Measurements from ENCODE around the gene PTPN6.

Gene PTPN6

DNA sequence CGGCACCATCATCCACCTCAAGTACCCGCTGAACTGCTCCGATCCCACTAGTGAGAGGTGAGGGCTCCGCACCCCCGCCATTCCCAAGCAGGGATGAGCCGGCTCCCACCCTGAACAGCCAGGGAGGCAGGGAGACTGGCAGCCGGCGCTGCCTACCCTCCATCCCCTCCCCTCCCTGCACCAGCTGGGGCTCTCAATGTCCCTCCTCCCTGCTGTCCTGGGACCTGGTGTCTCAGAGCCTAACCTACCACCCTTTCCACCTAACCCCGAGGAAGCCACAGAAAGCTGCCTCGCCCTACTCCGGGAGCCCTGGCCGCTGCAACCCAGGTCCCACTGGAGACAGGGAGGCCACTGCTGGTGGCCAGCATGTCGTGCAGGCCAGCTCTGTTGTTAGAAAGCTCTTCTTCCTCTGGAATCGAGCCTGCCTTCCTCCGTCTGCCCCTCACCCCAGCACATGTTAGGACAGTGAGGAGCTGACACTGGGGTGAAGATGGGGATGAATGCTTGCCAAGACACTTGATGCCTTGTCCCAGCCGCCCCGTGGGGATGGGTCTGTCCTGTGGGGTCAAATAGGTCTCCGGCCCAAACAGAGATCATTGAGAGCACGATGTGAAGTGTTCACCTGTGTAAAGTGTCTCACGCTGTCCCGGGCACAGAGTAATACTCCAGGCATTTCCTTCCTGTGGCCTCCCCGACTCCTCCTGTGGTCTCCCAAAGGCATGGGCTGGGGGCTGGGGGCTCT, 1.1 kb downstream of the PTPN6 start:
- TF ChIP-seq GATA1 (IDR thresholded peaks at IDR 0.05; ENCODE audit: low read depth, low read length) (no peak), POLR2A (IDR thresholded peaks at IDR 0.05; ENCODE audit: low read length) (peak; percentile 42)
- DNase-seq: no peak

DNA sequence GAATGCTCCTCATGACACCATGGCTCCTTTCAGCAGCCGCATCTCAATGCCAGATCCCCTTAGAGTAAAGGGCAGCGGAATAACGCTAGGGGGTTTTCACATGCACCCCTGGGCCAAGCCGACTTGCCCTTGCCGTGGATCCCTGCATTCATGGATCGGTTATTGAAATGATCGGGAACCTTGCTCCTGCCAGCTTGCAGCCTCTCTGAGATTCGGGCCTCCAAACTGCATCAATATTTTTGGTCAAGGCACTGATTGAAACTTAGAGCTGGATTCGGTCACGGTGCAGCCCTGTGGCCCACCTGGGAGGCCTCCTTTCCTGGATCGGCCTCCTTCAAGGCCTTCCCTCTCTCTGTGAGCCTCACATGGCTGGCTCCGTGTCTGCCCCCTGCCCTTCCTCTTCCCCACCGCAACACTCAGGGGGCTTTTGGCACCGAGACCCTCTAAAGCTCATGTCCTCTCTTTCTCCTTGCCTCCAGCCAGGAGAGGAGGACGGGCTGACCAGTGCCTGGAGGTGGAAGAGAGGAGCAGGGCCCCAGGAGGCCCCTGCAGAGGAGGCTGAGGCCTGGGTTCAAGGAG, 1.8 kb downstream of the PTPN6 start:
- TF ChIP-seq GATA1 (IDR thresholded peaks at IDR 0.05; ENCODE audit: low read depth, low read length) (no peak), POLR2A (IDR thresholded peaks at IDR 0.05; ENCODE audit: low read length) (no peak)
- no peak for DNase-seq

DNA sequence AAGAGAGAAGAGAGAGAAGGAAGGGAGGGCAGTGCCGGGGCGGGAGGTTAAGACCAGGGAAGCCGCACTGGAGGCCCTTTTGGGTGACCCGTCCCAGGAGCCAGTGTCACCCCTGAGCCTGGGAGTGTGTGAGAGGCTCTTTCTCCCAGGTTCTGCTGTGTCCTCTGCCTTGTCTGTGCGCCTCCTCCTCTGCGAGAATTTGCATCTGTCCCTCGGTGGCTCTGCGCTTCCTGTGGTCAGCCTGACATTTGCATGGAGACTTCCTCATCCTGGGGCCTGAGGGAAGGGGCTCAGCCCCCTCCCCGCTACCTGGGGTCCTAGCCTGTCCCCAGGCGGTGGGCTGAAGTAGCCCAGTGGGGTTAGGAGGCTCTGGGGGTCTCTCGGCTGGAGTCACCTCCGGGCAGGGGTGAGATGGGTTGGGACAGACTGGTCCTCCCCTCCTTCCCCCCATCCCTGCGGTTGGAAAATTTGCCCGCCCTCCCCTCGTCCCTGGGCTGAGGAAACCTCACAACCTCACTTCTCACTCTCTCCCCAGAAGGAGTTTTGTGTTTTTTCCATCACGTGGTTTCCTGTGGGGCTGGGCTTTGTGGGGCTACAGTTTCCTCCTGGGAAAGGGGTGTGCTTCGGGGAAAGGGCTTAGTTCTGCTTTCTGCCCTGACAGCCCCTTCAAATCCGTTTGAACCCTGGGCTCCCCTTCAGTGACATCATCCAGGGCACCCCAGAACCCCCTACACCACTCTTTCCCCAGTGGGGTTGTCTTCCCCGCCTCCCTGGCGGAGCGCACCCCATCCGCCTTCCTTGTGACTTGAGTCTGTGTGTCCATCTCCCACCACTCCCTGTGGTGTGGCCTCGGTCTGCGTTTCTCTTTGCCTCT, 2.5 kb downstream of the PTPN6 start:
- DNase-seq: no peak
- TF ChIP-seq GATA1 (IDR thresholded peaks at IDR 0.05; ENCODE audit: low read depth, low read length) (no peak), POLR2A (IDR thresholded peaks at IDR 0.05; ENCODE audit: low read length) (peak; percentile 61)

DNA sequence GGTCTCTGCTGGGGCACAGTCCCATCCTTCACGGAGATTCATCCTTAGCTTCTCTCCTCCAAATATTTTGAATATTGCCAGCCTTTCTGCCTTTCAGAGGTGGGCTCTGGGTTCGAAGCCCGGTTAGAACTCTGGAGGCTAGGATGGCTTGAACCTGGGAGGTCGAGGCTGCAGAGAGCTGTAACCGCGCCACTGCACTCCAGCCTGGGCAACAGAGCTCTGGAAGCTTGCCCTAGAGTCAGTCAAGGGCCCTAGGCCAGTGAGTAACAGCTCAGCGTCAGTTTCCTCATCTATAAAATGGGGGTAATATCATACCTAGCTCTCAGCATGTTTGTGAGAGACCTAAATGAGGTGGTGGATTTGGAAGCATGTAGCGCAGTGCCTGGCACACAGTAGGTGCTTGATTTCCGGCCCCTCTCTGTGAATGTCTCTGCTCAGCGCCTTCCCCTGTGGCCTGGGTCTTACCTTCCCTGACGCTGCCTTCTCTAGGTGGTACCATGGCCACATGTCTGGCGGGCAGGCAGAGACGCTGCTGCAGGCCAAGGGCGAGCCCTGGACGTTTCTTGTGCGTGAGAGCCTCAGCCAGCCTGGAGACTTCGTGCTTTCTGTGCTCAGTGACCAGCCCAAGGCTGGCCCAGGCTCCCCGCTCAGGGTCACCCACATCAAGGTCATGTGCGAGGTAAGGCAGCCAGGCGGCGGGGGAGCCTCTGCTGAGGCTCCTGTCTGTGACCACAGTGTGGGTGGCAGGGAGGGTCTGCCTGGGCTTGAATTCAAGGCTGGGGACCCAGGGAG, 3.4 kb downstream of the PTPN6 start:
- no peak for DNase-seq
- TF ChIP-seq GATA1 (IDR thresholded peaks at IDR 0.05; ENCODE audit: low read depth, low read length) (no peak), POLR2A (IDR thresholded peaks at IDR 0.05; ENCODE audit: low read length) (no peak)

DNA sequence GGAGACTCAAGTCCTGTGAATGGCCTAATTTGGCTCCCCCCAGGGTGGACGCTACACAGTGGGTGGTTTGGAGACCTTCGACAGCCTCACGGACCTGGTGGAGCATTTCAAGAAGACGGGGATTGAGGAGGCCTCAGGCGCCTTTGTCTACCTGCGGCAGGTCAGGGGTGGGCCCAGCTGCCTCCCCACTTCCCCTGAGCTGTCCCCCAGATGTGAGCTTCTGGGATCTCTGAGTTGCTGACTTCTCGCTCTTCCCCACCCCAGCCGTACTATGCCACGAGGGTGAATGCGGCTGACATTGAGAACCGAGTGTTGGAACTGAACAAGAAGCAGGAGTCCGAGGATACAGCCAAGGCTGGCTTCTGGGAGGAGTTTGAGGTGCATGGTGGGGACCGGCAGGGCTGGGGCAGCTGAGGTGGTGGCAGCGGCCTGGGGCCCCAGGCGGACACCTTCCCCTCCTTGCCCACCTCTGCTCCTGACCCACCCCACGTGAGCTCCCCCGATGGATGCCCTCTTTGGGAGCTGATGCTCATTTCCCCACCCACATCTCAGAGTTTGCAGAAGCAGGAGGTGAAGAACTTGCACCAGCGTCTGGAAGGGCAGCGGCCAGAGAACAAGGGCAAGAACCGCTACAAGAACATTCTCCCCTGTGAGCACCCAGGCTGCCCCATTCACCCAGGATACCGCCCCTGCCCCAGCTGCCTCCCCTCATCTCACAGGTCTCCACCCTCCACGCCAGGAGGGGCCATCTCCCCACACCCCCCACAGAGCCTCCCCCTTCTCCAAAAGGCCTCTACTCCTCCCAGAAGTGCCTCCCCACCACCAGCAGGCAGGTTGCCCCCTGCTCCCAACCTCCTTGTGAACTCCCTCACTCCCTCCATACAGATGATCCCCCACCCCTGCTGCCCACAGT, 4.2 kb downstream of the PTPN6 start:
- TF ChIP-seq GATA1 (IDR thresholded peaks at IDR 0.05; ENCODE audit: low read depth, low read length) (no peak), POLR2A (IDR thresholded peaks at IDR 0.05; ENCODE audit: low read length) (no peak)
- no peak for DNase-seq

DNA sequence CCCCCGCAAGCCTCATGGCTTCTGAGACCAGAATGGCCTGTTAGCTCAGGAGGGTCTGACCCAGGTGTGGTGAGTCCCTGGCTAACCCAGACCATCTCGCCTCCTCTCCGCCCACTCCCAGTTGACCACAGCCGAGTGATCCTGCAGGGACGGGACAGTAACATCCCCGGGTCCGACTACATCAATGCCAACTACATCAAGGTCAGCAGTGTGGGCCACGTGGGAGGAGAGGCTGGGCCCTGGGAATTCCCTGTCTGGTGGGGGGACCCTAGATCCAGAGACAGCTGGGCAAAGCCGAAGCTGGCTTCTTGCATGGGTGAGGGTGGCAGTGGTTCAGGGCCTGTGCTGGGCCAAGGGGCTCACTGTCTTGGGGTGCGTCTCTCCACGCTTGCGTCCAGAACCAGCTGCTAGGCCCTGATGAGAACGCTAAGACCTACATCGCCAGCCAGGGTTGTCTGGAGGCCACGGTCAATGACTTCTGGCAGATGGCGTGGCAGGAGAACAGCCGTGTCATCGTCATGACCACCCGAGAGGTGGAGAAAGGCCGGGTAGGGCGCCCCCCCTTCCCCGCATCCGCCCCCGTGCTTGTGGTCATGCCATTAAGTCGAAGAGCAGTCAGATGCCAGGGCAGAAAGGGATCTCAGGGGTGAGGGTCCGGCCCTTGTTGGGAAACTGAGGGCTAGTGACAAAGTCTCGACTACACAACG, 5.0 kb downstream of the PTPN6 start:
- no peak for DNase-seq
- TF ChIP-seq GATA1 (IDR thresholded peaks at IDR 0.05; ENCODE audit: low read depth, low read length) (no peak), POLR2A (IDR thresholded peaks at IDR 0.05; ENCODE audit: low read length) (peak; percentile 15)

DNA sequence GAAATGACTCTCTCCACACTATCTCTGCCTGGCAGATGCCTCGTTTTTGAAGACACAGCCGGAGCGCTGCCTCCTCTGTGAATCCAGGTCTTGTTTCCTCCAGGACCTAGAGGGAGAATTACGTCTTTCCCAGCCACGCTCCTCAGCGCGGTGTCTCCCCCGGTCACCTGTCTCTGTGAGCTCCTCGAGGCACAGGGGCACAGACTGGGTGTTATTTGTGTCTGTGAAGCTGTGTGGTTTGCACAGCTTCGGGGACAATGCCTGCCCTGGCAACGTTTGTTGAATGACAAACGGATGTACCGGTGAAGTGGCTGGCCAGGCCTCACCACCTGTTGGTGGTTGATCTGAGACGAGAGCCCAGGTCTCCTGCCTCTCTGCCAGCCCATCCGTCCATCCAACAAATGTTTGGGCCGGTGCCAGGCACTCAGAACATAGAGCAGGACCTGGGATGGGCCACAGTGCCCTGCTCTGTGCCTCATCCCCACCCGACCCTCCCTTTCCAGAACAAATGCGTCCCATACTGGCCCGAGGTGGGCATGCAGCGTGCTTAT, 6.1 kb downstream of the PTPN6 start:
- DNase-seq: no peak
- no peak for TF ChIP-seq GATA1 (IDR thresholded peaks at IDR 0.05; ENCODE audit: low read depth, low read length)
- no peak for TF ChIP-seq POLR2A (IDR thresholded peaks at IDR 0.05; ENCODE audit: low read length)

DNA sequence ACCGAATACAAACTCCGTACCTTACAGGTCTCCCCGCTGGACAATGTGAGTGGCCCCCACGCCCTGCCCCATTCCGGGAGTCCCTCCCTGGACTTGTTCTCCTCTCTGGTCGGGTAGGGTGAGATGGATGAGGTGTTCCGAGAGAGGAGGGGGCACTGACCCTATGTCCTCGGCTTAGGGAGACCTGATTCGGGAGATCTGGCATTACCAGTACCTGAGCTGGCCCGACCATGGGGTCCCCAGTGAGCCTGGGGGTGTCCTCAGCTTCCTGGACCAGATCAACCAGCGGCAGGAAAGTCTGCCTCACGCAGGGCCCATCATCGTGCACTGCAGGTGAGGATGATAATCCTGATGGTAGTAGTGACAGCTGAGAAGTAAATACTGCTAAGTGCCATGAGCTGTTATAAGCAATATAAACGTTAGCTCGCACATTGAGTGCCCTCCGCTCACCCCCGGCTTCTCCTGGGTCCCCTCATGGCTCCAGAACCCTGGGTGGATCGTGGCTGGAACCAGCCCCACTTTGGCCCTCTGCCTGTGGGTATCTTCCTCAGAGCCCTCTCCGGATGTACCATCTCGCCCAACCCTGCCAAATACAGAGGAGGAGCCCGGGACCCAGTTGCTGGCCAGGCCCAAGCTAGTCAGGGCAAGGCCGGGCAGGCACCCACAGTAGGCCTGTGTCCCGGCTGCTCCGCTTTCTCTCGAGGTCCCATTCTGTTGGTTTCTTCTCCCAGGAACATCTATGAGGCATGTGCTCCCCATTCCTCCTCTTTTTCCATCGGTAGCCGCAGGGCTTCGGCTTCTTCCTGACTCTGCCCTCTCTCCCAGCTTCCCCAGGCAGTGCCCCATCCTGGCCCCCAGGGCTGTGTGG, 6.8 kb downstream of the PTPN6 start:
- no peak for DNase-seq
- TF ChIP-seq GATA1 (IDR thresholded peaks at IDR 0.05; ENCODE audit: low read depth, low read length) (no peak), POLR2A (IDR thresholded peaks at IDR 0.05; ENCODE audit: low read length) (no peak)

DNA sequence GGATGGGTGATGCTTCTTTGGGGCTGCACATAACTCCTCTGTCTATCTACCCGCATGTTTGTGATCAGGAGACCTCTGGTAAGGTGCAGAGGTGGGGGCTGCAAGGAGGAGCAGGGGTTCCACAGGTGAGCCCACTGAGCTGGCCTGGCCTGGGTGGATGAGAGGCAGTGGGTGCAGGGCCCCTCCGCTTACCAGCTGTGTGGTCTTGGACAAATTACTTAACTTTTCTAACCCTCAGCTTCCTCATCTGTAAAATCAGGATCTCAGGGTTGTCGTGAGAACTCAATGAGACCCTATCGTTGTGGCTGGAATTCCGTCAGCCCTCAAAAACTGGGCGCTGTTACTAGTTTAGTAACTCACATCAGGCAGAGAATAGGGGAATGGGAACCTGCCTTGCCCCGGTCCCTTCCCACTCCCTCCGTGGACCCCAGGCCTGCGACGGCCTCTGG, 7.5 kb downstream of the PTPN6 start:
- TF ChIP-seq GATA1 (IDR thresholded peaks at IDR 0.05; ENCODE audit: low read depth, low read length): no peak
- TF ChIP-seq POLR2A (IDR thresholded peaks at IDR 0.05; ENCODE audit: low read length): no peak

DNA sequence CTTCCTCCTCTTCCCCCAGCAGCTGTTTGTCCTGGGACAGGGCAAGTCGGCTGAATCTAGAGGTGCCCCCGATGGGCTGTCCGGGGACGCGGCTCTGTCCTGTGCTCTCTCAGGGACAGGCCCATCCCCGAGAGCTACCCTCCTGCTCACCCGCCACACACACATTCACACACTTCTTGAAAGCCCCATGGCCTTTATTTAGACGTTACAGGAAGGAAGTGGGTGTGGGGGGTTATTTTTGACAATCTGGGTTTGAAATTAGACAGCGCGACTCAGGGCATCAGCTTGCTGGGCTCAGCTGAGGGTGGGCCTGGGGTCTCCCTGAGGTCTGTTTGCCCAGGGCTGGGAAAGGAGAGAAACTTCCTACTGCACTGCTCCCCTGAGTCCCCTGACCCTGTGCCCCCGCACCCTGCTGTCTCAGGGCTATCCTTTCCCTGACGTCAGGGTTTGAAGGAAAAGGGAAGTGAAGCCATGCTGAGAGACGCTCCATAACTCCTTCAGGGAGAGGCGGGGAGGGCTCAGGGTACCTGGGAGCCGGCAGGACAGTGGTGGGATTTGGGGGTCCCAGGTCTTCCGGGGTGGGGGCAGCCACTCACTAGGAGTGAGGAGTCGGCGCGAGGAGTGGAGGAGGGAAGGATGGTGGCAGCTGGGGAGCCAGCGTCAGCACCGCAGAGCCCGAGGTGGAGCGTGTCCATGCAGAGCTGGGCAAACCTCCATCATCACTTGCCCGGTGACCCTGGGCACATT, 8.1 kb downstream of the PTPN6 start:
- no peak for DNase-seq
- no peak for TF ChIP-seq GATA1 (IDR thresholded peaks at IDR 0.05; ENCODE audit: low read depth, low read length)
- TF ChIP-seq POLR2A (IDR thresholded peaks at IDR 0.05; ENCODE audit: low read length): no peak

More for the DNA sequence above, 7.5 kb downstream of the PTPN6 start:
- DNase-seq: no peak

Data from erythroblast (primary cell).